IMR-90 (cell line): ENCODE results near the gene CDHR3. TPM values are rescaled to one million over a fixed set of nuclear protein-coding genes. Genes with fewer than 3 reads are reported as not detected.

ENCODE experiments used
- ATAC-seq: fragments of 200-7000 bp; cut with Tn5 transposase; 2 replicates; pipeline ENCODE4 v1.9.1; 2020; ENCODE audit warnings: low read depth, mild to moderate bottlenecking, moderate library complexity
- BruUV-seq: library from RNA; stranded (reverse); fragments of 400-500 nt; replicated peaks from 2 replicates; lab custom pipeline; 2021; lab: Mats Ljungman, UMichigan
- CTCF ChIA-PET: fragments of 300-600 bp; formaldehyde crosslinking; extraction: SDS; loops from one replicate; lab custom pipeline; 2021; ENCODE audit warnings: antibody characterized with exemption; lab: Yijun Ruan, JAX
- POLR2A ChIA-PET: fragments of 300-600 bp; sonication (Branson Sonifier 250); formaldehyde crosslinking; loops from one replicate; lab custom pipeline; 2022; ENCODE audit warnings: antibody characterized with exemption; ENCODE audit not compliant: unreplicated experiment; lab: Charles Lee
- DNase-seq: peaks from one replicate; pipeline ENCODE4 v3.0.0; 2013
- H2AFZ ChIP-seq: replicated peaks from 2 replicates; pipeline ENCODE3; 2013; ENCODE audit warnings: low read length, mild to moderate bottlenecking; ENCODE audit not compliant: poor library complexity
- H2AK5ac ChIP-seq: 2 replicates; pipeline ENCODE4 v1.6.1; 2013; ENCODE audit warnings: low read depth, low read length, inconsistent platforms
- H2AK9ac ChIP-seq: replicated peaks from 2 replicates; pipeline ENCODE3; 2013; ENCODE audit warnings: mild to moderate bottlenecking, low read depth, low read length, moderate library complexity; ENCODE audit not compliant: poor library complexity
- H2BK120ac ChIP-seq: 2 replicates; pipeline ENCODE4 v1.6.1; 2013; ENCODE audit warnings: low read depth, low read length, inconsistent platforms
- H2BK15ac ChIP-seq: 3 replicates; pipeline ENCODE4 v1.6.1; 2013; ENCODE audit warnings: low read depth, low read length, inconsistent platforms
- H2BK20ac ChIP-seq: 2 replicates; pipeline ENCODE4 v1.6.1; 2013; ENCODE audit warnings: low read depth, mild to moderate bottlenecking, inconsistent platforms, low read length, moderate library complexity
- H2BK5ac ChIP-seq: 2 replicates; pipeline ENCODE4 v1.6.1; 2013; ENCODE audit warnings: mild to moderate bottlenecking, low read depth, low read length, inconsistent platforms; ENCODE audit not compliant: poor library complexity, severe bottlenecking
- H3K14ac ChIP-seq: replicated peaks from 2 replicates; pipeline ENCODE4 v1.6.1; 2013; ENCODE audit warnings: low read depth, low read length, inconsistent platforms
- H3K18ac ChIP-seq: 2 replicates; pipeline ENCODE4 v1.6.1; 2013; ENCODE audit warnings: low read depth, low read length, control low read depth
- H3K23ac ChIP-seq: 2 replicates; pipeline ENCODE4 v1.6.1; 2013; ENCODE audit warnings: low read depth, low read length, inconsistent platforms
- H3K27ac ChIP-seq: 2 replicates; pipeline ENCODE4 v1.5.1; 2013; ENCODE audit warnings: mild to moderate bottlenecking, control low read depth, low read length; ENCODE audit not compliant: insufficient read depth
- H3K27me3 ChIP-seq: 2 replicates; pipeline ENCODE4 v1.6.1; 2013; ENCODE audit warnings: low read length; ENCODE audit not compliant: control insufficient read depth, insufficient read depth
- H3K36me3 ChIP-seq: 2 replicates; pipeline ENCODE4 v1.6.1; 2013; ENCODE audit warnings: low read length, mixed read lengths; ENCODE audit not compliant: control insufficient read depth, insufficient read depth
- H3K4ac ChIP-seq: 2 replicates; pipeline ENCODE4 v1.6.1; 2013; ENCODE audit warnings: low read depth, low read length, inconsistent platforms
- H3K4me1 ChIP-seq: 2 replicates; pipeline ENCODE4 v1.6.1; 2013; ENCODE audit warnings: low read length, mixed read lengths; ENCODE audit not compliant: control insufficient read depth, insufficient read depth
- H3K4me2 ChIP-seq: 2 replicates; pipeline ENCODE4 v1.6.1; 2013; ENCODE audit warnings: low read depth, mild to moderate bottlenecking, control low read depth, low read length, moderate library complexity
- H3K4me3 ChIP-seq: 2 replicates; pipeline ENCODE4 v1.5.1; 2013; ENCODE audit warnings: low read depth, mild to moderate bottlenecking, control low read depth, low read length, moderate library complexity; ENCODE audit not compliant: insufficient read depth
- H3K56ac ChIP-seq: 2 replicates; pipeline ENCODE4 v1.6.1; 2013; ENCODE audit warnings: low read length, inconsistent platforms; ENCODE audit not compliant: insufficient read depth; ENCODE audit errors: extremely low read depth
- H3K79me1 ChIP-seq, 2 experiments: 2 replicates each; pipeline ENCODE4 v1.6.1; 2013; ENCODE audit warnings: low read length in 2 of 2, inconsistent platforms in 1 of 2, low read depth in 1 of 2
- H3K9ac ChIP-seq: 2 replicates; pipeline ENCODE4 v1.6.1; 2013; ENCODE audit warnings: low read depth, low read length, control low read depth
- H3K9me1 ChIP-seq: 2 replicates; pipeline ENCODE4 v1.6.1; 2013; ENCODE audit warnings: low read length, inconsistent platforms; ENCODE audit not compliant: insufficient read depth
- H3K9me3 ChIP-seq: 2 replicates; pipeline ENCODE4 v1.6.1; 2013; ENCODE audit warnings: low read length; ENCODE audit not compliant: control insufficient read depth, insufficient read depth
- H4K20me1 ChIP-seq: 2 replicates; pipeline ENCODE4 v1.6.1; 2013; ENCODE audit warnings: low read length, inconsistent platforms; ENCODE audit not compliant: insufficient read depth
- H4K5ac ChIP-seq: 2 replicates; pipeline ENCODE4 v1.6.1; 2013; ENCODE audit warnings: mild to moderate bottlenecking, low read depth, low read length, control low read depth
- H4K8ac ChIP-seq, 2 experiments: 2 replicates each; pipeline ENCODE4 v1.6.1; 2013; ENCODE audit warnings: low read depth in 2 of 2, low read length in 2 of 2, control low read depth in 1 of 2, inconsistent platforms in 1 of 2
- H4K91ac ChIP-seq: 2 replicates; pipeline ENCODE4 v1.6.1; 2013; ENCODE audit warnings: low read depth, low read length, inconsistent platforms; ENCODE audit not compliant: insufficient read depth
- CEBPB ChIP-seq: IDR thresholded peaks from 2 replicates; pipeline ENCODE4 v1.6.1; 2012; ENCODE audit warnings: low read depth, low read length, improper control_type of control experiment
- FOS ChIP-seq: fragments of 150-350 bp; IDR thresholded peaks from 2 replicates; pipeline ENCODE4 v1.6.1; 2016; ENCODE audit warnings: low read depth, low read length
- RAD21 ChIP-seq: IDR thresholded peaks from 2 replicates; pipeline ENCODE4 v1.6.1; 2012; ENCODE audit warnings: low read length, improper control_type of control experiment
- WGBS, 2 experiments: methylation state at CpG; one replicate each; pipeline versions ENCODE4 v1.1.5 to v1.1.7; 2013; ENCODE audit warnings: missing lambda C conversion rate in 2 of 2; ENCODE audit not compliant: insufficient read length in 1 of 2; ENCODE audit errors: extremely low coverage in 2 of 2; 5-methylcytosine and 5-hydroxymethylcytosine counted together
- dilution Hi-C: fragments of 300-500 bp; cut with HindIII; formaldehyde crosslinking; loops from one replicate; pipeline ENCODE4 v1.14.3; 2018; ENCODE audit warnings: low sequenced_read_pairs; ENCODE audit not compliant: unreplicated experiment
- in situ Hi-C: fragments of 300-500 bp; cut with MboI; formaldehyde crosslinking; loops from 3 replicates; pipeline ENCODE4 v1.14.3; 2019; ENCODE audit warnings: low sequenced_read_pairs, inconsistent platforms, mixed read lengths
- intact Hi-C: fragments of 100-400 bp; cut with micrococcal nuclease; formaldehyde crosslinking; loops from 2 replicates; pipeline ENCODE4 v1.10.0; 2022
- polyA plus RNA-seq, 3 experiments: library from polyadenylated mRNA; depleted of rRNA; stranded (reverse); fragments of >200 nt; gene quantifications; 2 replicates each; pipeline ENCODE4 v1.2.3, GENCODE V29; 2012; ENCODE audit warnings: low replicate concordance in 1 of 3
- total RNA-seq: library from RNA; depleted of rRNA; stranded (reverse); fragments of >200 nt; gene quantifications from 2 replicates; pipeline ENCODE4 v1.2.3, GENCODE V29; 2012
- TF ChIP-seq, protein P1 (sequence below): fragments of 150-350 bp; IDR thresholded peaks from 2 replicates; pipeline ENCODE4 v1.6.1; 2016; ENCODE audit warnings: low read depth, mild to moderate bottlenecking, low read length, moderate library complexity, borderline replicate concordance
- TF ChIP-seq, protein P2 (sequence below): conservative IDR thresholded peaks from 2 replicates; pipeline ENCODE4 v1.5.1; 2012; ENCODE audit warnings: mild to moderate bottlenecking, low read depth, low read length, improper control_type of control experiment

Gene CDHR3
- total and polyA plus RNA-seq, 2 of the 4 experiments (the other 2 are of a cell fraction) = 0.96 to 1.6 TPM

DNA sequence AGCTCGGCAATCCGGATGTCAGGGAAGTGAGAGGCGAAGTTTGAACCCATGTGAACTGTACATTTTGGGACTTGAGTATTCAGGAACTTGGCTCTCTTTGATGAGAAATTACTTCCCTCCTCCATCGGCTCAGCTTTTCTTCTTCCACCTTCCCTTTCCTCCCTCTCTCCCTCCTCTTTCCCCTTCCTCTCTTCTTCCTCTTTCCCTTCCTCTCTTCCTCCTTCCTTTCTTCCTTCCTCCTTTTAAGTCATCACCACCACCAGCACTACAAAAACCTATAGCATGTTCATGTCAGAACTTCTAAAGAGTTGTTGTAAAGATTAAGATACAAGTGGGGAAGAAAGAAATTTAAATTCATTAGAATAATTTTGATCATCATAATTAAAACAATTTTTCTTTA lies 31.9 kb upstream of the CDHR3 start:
- H2BK15ac ChIP-seq = no peak overlapping the region; the same call in 2 of the 3 replicates
- ChIA-PET POLR2A (no interaction called here), CTCF (no interaction called here)
- no TSS peak for BruUV-seq
- H3K4me1 ChIP-seq = peaks cover 6% of the 10 kb centered on the region; the same call in 1 of the 2 replicates
- H4K5ac ChIP-seq = no peak overlapping the region
- H3K18ac ChIP-seq = no peak overlapping the region
- H3K4ac ChIP-seq = no peak overlapping the region
- H2AFZ ChIP-seq = no peak overlapping the region
- H4K20me1 ChIP-seq = no peaks in the 10 kb centered on the region
- H3K9ac ChIP-seq = no peak overlapping the region
- no peaks in the 10 kb centered on the region for H3K79me1 ChIP-seq
- H3K23ac ChIP-seq = no peak overlapping the region
- H3K4me3 ChIP-seq = no peak overlapping the region
- no peaks in the 10 kb centered on the region; the same call in 1 of the 2 replicates for H3K9me1 ChIP-seq
- in situ Hi-C loops (no loop called here), dilution Hi-C loops (no loop called here), intact Hi-C loops (loop anchor here (5.0 kb wide), 2 partner anchors 169 to 221 kb away; no protein-coding TSS in a partner anchor)
- no peak overlapping the region for H3K27ac ChIP-seq
- TF ChIP-seq, protein P1, sequence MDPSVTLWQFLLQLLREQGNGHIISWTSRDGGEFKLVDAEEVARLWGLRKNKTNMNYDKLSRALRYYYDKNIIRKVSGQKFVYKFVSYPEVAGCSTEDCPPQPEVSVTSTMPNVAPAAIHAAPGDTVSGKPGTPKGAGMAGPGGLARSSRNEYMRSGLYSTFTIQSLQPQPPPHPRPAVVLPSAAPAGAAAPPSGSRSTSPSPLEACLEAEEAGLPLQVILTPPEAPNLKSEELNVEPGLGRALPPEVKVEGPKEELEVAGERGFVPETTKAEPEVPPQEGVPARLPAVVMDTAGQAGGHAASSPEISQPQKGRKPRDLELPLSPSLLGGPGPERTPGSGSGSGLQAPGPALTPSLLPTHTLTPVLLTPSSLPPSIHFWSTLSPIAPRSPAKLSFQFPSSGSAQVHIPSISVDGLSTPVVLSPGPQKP = no peak
- TF ChIP-seq RAD21 = no peak
- TF ChIP-seq FOS = no peak
- TF ChIP-seq, protein P2, sequence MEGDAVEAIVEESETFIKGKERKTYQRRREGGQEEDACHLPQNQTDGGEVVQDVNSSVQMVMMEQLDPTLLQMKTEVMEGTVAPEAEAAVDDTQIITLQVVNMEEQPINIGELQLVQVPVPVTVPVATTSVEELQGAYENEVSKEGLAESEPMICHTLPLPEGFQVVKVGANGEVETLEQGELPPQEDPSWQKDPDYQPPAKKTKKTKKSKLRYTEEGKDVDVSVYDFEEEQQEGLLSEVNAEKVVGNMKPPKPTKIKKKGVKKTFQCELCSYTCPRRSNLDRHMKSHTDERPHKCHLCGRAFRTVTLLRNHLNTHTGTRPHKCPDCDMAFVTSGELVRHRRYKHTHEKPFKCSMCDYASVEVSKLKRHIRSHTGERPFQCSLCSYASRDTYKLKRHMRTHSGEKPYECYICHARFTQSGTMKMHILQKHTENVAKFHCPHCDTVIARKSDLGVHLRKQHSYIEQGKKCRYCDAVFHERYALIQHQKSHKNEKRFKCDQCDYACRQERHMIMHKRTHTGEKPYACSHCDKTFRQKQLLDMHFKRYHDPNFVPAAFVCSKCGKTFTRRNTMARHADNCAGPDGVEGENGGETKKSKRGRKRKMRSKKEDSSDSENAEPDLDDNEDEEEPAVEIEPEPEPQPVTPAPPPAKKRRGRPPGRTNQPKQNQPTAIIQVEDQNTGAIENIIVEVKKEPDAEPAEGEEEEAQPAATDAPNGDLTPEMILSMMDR = no peak
- no peak for TF ChIP-seq CEBPB
- no peak overlapping the region for H2BK5ac ChIP-seq
- ATAC-seq = no peak
- no peak overlapping the region for H3K14ac ChIP-seq
- H2AK9ac ChIP-seq = no peak overlapping the region
- H2BK120ac ChIP-seq = no peak overlapping the region
- H3K9me3 ChIP-seq = no peaks in the 10 kb centered on the region
- H2AK5ac ChIP-seq = no peak overlapping the region
- no peak overlapping the region for H3K56ac ChIP-seq
- no peak overlapping the region for H2BK20ac ChIP-seq
- no peak for DNase-seq
- H4K8ac ChIP-seq = no peak overlapping the region
- no CpG with 5 or more reads among the region's 4 CpGs for WGBS, 2 experiments
- no peak overlapping the region for H3K4me2 ChIP-seq
- no peaks in the 10 kb centered on the region for H3K36me3 ChIP-seq
- no peaks in the 10 kb centered on the region for H3K27me3 ChIP-seq
- no peak overlapping the region for H4K91ac ChIP-seq
